GM19238 (cell line): ENCODE results near the gene SIPA1L2.

Experiments
- DNase-seq: peaks from one replicate; pipeline ENCODE4 v3.0.0; 2011; ENCODE audit warnings: low spot score; ENCODE audit not compliant: insufficient read length

SIPA1L2 gene, protein sequence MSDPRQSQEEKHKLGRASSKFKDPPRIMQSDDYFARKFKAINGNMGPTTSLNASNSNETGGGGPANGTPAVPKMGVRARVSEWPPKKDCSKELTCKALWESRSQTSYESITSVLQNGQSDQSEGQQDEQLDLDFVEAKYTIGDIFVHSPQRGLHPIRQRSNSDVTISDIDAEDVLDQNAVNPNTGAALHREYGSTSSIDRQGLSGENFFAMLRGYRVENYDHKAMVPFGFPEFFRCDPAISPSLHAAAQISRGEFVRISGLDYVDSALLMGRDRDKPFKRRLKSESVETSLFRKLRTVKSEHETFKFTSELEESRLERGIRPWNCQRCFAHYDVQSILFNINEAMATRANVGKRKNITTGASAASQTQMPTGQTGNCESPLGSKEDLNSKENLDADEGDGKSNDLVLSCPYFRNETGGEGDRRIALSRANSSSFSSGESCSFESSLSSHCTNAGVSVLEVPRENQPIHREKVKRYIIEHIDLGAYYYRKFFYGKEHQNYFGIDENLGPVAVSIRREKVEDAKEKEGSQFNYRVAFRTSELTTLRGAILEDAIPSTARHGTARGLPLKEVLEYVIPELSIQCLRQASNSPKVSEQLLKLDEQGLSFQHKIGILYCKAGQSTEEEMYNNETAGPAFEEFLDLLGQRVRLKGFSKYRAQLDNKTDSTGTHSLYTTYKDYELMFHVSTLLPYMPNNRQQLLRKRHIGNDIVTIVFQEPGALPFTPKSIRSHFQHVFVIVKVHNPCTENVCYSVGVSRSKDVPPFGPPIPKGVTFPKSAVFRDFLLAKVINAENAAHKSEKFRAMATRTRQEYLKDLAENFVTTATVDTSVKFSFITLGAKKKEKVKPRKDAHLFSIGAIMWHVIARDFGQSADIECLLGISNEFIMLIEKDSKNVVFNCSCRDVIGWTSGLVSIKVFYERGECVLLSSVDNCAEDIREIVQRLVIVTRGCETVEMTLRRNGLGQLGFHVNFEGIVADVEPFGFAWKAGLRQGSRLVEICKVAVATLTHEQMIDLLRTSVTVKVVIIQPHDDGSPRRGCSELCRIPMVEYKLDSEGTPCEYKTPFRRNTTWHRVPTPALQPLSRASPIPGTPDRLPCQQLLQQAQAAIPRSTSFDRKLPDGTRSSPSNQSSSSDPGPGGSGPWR (N-terminal part only)

GRCh38 chr1:232630047-232630893 is at the start of gene SIPA1L2:
Gene SIPA1L2 (minus strand): TSS chr1:232630133. CDS start chr1:232515339, 114,794 bp downstream.
- peak; percentile 99 for DNase-seq

- no peak for DNase-seq
Observed at GRCh38 chr1:232678185-232678886, 48.4 kb upstream of the SIPA1L2 start.

DNA sequence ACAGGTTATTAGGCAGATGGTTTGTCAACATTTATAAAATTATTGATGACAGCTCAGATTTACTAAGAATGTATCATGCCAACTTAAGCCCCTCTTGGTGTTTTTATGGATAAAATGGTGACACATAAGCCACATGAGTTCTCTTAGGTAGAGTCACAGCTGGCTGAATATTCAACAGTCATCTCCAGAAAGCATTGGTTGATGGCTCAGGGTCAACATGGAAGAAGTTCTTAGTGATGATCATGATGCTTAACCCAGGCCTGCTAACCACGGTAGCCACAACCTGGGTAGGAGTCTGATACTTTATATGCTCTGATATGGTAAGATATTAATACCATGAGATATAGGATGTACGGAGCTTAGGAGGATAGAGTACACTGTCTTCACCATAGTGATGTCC is 46.4 kb upstream of the SIPA1L2 start:
- no peak for DNase-seq

- no peak for DNase-seq
Observed at GRCh38 chr1:232675898-232676297, 46.0 kb upstream of the SIPA1L2 start.

- DNase-seq: no peak
Observed at GRCh38 chr1:232675260-232675659, 45.3 kb upstream of the SIPA1L2 start.

DNA sequence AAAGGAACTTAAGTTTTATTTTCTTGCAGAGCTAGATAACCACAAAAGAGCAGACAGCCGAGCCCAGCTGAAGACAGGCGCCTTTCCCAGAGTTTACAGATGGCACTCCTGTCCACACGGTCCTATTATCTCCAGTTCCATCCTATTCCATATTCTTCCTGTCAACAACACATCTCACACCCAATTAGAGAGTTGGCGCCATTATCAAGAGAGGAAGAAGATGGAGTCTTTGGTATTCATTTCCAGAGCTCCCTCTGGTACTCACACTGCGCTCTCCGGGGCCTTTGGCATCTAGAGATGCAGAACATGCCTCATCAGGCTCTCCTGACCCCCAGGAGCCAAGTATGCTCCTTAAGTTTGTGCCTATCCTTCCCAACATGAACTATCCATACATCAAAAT is 43.3 kb upstream of the SIPA1L2 start:
- no peak for DNase-seq

- DNase-seq: no peak
Observed at GRCh38 chr1:232669981-232670747, 40.2 kb upstream of the SIPA1L2 start.

DNA sequence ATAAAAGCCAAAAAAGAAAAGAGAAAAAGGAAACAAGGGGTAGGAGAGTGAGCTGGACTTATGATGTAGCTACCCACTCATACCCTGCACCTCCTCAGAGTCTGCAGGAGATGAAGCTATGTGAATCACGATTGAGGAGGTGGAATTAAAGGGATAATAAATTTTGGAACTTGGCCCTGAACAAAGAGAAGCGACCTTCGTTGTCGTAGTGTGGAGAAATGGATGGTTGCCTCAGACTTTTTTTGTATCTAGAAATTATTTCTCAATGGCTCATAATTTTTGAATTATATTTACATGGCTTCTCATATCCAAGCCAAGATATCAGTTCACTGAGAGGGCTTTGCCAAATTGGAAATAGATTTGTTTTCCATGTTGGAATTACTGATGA is 37.8 kb upstream of the SIPA1L2 start:
- DNase-seq: no peak

- DNase-seq: no peak
Observed at GRCh38 chr1:232667094-232667777, 37.3 kb upstream of the SIPA1L2 start.

DNA sequence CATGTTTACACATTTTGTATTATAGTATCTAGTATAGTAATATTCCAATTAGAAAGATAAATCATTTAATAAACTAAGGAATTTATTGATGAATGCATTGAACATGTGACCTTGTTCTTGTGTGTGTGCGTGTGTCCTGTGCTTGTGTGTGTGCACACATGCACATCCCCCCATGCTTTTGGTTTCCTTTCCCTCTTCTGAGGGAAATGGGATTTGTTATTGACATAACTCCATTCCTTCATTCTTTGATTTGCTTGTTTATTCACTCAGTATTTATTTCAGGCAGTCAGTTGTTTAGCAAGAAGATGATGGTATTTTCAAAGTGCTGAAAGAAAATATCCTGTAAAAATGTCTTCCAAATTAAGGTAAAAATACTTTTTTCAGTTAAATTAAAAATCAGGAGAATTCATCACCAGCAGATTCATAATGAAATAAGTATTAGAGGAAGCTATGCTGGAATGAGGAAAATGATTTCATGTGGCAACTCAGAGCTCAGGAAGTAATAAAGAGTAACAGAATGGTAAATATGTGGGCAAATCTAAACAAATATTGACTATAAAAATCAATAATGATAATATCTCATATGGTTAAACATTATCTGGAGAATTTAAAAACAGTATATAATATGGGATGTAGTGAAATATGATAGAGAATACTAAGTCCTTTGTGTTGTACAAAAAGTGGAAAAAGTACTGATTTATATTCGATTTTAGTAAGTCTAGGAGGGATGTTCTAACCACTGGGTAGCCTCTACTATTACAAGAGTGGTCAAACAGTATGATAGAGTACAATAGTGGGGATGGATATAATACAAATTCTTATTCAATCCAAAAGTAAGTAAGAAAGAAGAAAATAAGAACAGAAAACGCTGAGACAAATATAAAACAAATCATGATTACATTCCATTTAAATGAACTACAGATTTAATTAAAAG is 35.2 kb upstream of the SIPA1L2 start:
- no peak for DNase-seq

DNA sequence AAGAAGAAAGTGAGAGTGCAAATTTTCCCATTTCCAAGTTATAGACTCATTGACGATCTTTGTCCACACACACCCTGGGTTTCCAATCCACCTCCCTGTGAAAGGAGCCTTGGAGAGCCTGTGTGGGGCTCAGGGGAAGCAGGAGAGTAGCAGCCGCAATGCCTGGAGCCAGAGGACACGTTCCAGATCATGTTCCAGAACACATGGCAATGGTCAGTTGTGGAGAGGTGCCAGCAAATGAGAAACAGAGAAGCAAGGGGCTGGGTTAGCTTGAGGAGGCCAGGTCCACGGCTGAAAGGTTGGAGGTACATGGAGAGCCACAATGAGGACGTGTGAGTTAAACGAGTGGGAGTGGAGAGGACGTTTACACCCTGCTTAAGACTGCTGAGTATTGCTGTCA is 33.0 kb upstream of the SIPA1L2 start:
- no peak for DNase-seq

DNA sequence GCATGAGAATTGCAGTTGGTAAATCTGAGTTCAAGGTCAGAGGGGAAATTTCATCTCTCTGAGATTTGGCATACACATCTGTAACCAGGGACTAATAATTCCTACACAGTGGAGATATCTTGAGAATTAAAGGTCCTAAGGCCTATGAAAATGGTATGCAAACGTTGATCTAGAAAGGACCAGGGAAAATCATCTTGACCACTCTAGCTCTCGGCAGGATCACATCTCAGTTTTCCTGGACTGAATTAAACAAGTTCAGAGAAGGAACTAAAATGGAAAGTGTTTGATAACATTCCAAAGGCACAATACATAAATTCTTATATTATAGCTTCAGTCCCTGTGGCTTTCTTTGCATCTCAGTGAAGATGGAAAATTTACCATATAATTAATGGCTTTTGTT is 28.5 kb upstream of the SIPA1L2 start:
- DNase-seq: no peak

GRCh38 chr1:232657426-232658005 is 27.6 kb upstream of the SIPA1L2 start:
- DNase-seq: no peak

DNA sequence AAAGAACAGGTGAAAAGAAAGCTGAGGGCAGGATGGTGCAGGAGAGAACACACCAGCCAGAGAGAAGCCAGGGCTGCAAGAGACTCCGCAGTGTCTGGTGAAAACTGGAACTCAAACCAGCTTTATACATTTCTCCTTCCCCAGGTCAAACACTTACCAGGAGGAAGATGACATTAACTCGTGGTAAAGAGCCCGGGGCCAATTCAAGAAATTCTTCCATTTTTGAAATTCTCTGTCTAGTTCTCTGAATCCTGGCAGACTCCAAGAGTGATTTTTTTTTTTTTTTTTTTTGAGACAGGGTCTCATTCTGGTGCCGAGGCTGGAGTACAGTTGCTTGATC is 25.8 kb upstream of the SIPA1L2 start:
- DNase-seq: no peak

GRCh38 chr1:232655028-232655745 is 25.3 kb upstream of the SIPA1L2 start:
- DNase-seq: no peak

DNA sequence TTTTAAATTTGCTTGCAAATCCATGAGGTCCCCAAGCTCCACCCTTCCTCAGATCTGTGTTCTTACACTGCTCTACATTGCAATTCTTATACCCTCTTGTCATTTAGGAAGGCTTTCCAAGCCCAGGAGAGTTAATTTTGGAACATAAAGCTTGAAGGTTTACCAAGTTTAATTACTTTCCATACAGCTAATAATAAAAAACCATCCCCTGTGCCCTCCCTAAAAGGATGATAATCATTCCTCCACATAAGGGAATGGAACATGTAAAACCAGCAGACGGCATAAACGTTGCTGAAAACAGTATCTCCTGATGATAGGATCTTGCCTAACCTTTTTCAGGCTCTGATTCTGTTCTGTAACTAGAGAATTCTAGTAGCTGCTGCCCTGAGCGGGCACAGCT is 23.9 kb upstream of the SIPA1L2 start:
- DNase-seq: no peak

DNA sequence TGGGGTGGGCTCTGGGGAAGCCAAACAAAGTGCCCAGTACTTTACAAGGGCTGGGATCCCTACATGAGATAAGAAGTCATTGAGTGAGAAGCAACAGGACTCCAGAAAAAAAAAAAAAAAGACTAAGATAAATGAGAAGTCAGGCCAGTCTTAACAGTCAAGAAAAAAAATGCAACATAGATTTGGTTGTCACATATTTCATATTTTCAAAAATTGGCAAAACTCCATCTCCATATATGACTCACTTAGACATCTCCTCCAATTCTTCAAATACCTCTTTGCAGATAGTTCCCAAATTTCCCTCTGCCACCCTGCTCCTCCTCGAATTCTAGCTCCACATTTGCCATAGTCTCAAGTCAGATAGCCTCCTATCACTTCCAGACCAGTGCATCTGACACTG is 20.9 kb upstream of the SIPA1L2 start:
- no peak for DNase-seq
